ENCODE results near the gene CD300H.

DNA sequence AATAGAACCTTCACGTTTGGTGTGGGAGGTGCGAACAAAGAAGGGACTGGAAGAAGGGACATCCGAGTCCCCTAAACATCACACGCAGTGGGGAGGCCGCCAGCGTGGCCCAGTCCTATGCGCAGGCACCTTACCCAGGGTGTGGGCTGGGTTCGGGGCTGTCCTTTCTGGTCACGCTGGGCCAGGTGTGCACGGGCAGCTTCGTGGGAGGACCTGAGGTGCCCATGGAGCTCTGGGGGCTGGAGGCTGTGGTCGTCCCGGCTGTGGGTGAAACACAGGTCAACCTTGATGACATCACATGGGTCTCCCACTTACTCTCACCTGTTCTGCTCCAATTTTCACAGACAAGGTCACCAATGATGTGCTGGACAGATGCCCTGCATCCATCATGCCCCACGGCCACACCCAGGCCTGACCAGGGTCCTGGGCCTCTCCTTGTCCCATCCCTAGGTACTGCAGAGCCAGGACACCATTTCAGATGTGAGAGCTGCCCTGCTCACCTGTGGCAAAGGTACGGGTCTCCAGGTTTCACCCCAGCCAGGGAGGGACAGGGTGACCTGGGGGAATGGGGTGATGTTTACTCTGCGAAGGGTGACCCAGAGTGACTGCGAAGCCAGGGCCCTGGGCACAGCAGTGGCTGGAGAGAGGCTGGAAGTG, 24.5 kb downstream of the CD300H start:
- TF ChIP-seq EZH2 (IDR thresholded peaks at IDR 0.05): no peak
- TF ChIP-seq POLR2AphosphoS5 (IDR thresholded peaks at IDR 0.05; ENCODE audit: borderline replicate concordance, low read depth, low read length): no peak
- TF ChIP-seq FOXP2 (optimal IDR thresholded peaks at IDR 0.05; ENCODE audit: control extremely low read depth, extremely low read length, insufficient read depth): no peak
